Measurements from ENCODE around the gene CFAP221. TPM values are rescaled to one million over a fixed set of nuclear protein-coding genes. Genes with fewer than 3 reads are reported as not detected.

Gene CFAP221
- total and polyA plus RNA-seq, 8 donors = 10.1 to 25.3 (median 15.2) TPM

DNA sequence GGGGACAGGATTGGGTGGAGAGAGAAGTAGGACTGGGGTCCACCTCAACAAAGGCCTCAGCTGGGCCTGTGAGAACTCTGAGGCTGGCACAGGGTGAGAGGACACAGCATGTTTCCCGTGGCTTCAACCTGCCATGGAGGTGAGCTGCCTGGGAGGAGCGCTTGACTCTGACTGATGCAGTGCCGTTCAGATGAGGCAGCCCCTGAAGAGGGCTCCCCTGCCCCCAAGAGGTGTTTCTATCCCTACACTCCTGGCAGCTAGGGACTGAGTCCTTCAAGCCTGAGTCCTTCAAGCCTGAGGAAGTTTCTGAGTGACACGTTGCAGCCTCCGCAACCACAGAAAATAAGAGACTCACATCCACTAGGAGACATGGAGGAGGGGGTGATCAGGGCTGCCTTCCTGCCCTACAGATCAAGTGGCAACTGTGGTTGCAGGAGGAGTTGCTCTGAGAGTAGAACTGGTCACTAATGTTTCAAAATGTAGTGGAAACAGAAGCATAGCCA, 85.1 kb downstream of the CFAP221 start:
- Histone ChIP-seq H3K9me3 (no peaks in the 10 kb centered on the region), H3K4me3 (no peak overlapping the region), H3K4me1 (no peaks in the 10 kb centered on the region), H3K36me3 (peaks cover 0 to 8% (median 0%) of the 10 kb centered on the region in 3 donors), H3K27ac (no peak overlapping the region), H3K27me3 (no peaks in the 10 kb centered on the region)
- intact Hi-C loops (cut with DNase I) = no loop called here
- 77 to 87% methylated on average over 5 of the region's 5 CpGs for WGBS, 2 donors
- FAIRE-seq (no peak), ATAC-seq (no peak), DNase-seq (no peak)
- TF ChIP-seq, protein P1, sequence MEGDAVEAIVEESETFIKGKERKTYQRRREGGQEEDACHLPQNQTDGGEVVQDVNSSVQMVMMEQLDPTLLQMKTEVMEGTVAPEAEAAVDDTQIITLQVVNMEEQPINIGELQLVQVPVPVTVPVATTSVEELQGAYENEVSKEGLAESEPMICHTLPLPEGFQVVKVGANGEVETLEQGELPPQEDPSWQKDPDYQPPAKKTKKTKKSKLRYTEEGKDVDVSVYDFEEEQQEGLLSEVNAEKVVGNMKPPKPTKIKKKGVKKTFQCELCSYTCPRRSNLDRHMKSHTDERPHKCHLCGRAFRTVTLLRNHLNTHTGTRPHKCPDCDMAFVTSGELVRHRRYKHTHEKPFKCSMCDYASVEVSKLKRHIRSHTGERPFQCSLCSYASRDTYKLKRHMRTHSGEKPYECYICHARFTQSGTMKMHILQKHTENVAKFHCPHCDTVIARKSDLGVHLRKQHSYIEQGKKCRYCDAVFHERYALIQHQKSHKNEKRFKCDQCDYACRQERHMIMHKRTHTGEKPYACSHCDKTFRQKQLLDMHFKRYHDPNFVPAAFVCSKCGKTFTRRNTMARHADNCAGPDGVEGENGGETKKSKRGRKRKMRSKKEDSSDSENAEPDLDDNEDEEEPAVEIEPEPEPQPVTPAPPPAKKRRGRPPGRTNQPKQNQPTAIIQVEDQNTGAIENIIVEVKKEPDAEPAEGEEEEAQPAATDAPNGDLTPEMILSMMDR (IDR thresholded peaks at IDR 0.05) = no peak

- Histone ChIP-seq H3K9me3 (no peaks in the 10 kb centered on the region), H3K4me1 (no peaks in the 10 kb centered on the region), H3K27me3 (no peaks in the 10 kb centered on the region), H3K36me3 (peaks cover 0 to 11% (median 0%) of the 10 kb centered on the region in 3 donors), H3K4me3 (no peak overlapping the region), H3K27ac (no peak overlapping the region)
- intact Hi-C loops (cut with DNase I) = no loop called here
- ATAC-seq (no peak), DNase-seq (no peak), FAIRE-seq (no peak)
- 81 to 82% methylated on average over 4 of the region's 4 CpGs for WGBS, 2 donors
- TF ChIP-seq, protein P1 (IDR thresholded peaks at IDR 0.05) = no peak
These were observed 85.9 kb downstream of the CFAP221 start for GRCh38 chr2:119630121-119630520.

GRCh38 chr2:119637371-119637770, 93.1 kb downstream of the CFAP221 start:
- Histone ChIP-seq H3K9me3 (no peaks in the 10 kb centered on the region), H3K27ac (no peak overlapping the region), H3K27me3 (no peaks in the 10 kb centered on the region), H3K4me3 (no peak overlapping the region), H3K4me1 (no peaks in the 10 kb centered on the region), H3K36me3 (peaks cover 0 to 11% (median 0%) of the 10 kb centered on the region in 3 donors)
- TF ChIP-seq, protein P1 (IDR thresholded peaks at IDR 0.05) = no peak
- WGBS, 2 donors = 53 to 73% methylated on average over 5 of the region's 5 CpGs
- ATAC-seq (no peak), FAIRE-seq (no peak), DNase-seq (no peak)
- intact Hi-C loops (cut with DNase I) = no loop called here

GRCh38 chr2:119638246-119638645, 94.0 kb downstream of the CFAP221 start:
- intact Hi-C loops (cut with DNase I) = no loop called here
- H3K27me3 ChIP-seq = no peaks in the 10 kb centered on the region
- FAIRE-seq (no peak), ATAC-seq (no peak), DNase-seq (no peak)
- H3K9me3 ChIP-seq = no peaks in the 10 kb centered on the region
- TF ChIP-seq, protein P1 (IDR thresholded peaks at IDR 0.05) = no peak
- no peak overlapping the region for H3K4me3 ChIP-seq
- no peak overlapping the region for H3K27ac ChIP-seq
- 69 to 75% methylated on average over 12 of the region's 12 CpGs for WGBS, 2 donors
- H3K36me3 ChIP-seq = peaks cover 0 to 7% (median 0%) of the 10 kb centered on the region in 3 donors
- H3K4me1 ChIP-seq = no peaks in the 10 kb centered on the region

DNA sequence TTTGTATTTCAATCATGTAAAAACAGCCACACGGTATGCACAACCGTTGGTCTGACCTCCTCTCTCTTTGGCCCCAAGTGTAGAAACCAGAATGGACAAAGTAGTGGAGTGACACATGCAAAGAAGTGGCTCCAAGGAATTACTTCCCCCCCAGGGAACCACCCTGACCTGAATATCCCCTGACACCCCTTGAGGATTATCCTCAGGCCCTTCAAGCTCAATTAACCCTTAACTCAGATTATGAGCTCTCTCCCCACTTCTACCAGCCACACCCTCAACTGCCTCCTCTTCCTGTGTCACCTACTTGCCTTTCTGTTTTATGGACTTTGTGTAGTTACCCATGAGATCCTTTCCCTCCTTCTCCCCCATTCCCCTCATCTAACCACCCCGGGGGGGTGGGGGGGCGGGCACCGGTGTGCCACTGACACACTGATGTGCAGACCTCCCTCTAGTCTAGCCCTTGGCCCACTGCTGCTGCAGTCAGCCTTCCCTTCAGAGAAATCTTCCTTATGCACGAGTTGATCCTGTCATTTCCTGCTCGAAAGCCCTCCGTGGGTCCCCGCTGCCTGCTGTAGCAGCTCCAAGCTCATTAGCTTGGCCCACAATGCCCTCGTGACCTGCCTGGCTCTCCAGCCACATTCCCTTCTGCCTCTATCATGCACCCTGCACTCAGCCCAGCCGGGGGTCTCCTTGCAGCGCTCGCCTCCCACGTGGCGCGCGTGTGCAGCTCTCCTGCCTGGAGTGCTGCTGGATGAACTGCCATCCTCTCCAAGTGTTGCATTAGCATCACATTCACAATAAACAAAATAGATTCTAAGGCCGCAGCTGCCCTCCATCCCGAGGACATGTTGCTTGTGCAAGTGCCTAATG, 94.7 kb downstream of the CFAP221 start:
- peak in 1 of 6 donors; percentile 48 for DNase-seq
- Histone ChIP-seq H3K27ac (no peak overlapping the region), H3K9me3 (no peaks in the 10 kb centered on the region), H3K4me1 (no peaks in the 10 kb centered on the region), H3K36me3 (peaks cover 0 to 7% (median 0%) of the 10 kb centered on the region in 3 donors), H3K27me3 (no peaks in the 10 kb centered on the region), H3K4me3 (no peak overlapping the region)
- 60 to 63% methylated on average over 19 of the region's 19 CpGs for WGBS, 2 donors
- peak in 2 of 4 donors; percentile 22 to 34 for ATAC-seq
- TF ChIP-seq, protein P1 (IDR thresholded peaks at IDR 0.05) = no peak
- no peak for FAIRE-seq
- intact Hi-C loops (cut with DNase I) = no loop called here
